WTC11 (cell line): ENCODE data around the gene ARHGAP22.

Source experiments
- AFF4 ChIP-seq: sonication (generic); formaldehyde crosslinking; IDR thresholded peaks from 2 replicates; pipeline ENCODE4 v1.8.1; 2023; ENCODE audit warnings: mild to moderate bottlenecking, missing genetic modification reagents, borderline replicate concordance
- ATF2 ChIP-seq: sonication (generic); formaldehyde crosslinking; IDR thresholded peaks from 2 replicates; pipeline ENCODE4 v1.8.1; 2022; ENCODE audit warnings: low read depth, missing genetic modification reagents, borderline replicate concordance
- CREB1 ChIP-seq: sonication (generic); formaldehyde crosslinking; IDR thresholded peaks from 2 replicates; pipeline ENCODE4 v1.8.0; 2023; ENCODE audit warnings: mild to moderate bottlenecking, missing genetic modification reagents
- CTCF ChIP-seq: fragments of 200-600 bp; IDR thresholded peaks from 2 replicates; pipeline ENCODE4 v1.8.0; 2022; ENCODE audit warnings: antibody characterized with exemption
- E2F4 ChIP-seq: sonication (generic); formaldehyde crosslinking; IDR thresholded peaks from 2 replicates; pipeline ENCODE4 v1.8.1; 2022; ENCODE audit warnings: low read depth, mild to moderate bottlenecking, moderate library complexity, missing genetic modification reagents, borderline replicate concordance
- FOXK1 ChIP-seq: sonication (generic); formaldehyde crosslinking; IDR thresholded peaks from 2 replicates; pipeline ENCODE4 v1.8.0; 2022; ENCODE audit warnings: mild to moderate bottlenecking, moderate library complexity, missing genetic modification reagents
- FOXP1 ChIP-seq: sonication (generic); formaldehyde crosslinking; IDR thresholded peaks from 2 replicates; pipeline ENCODE4 v1.8.0; 2022; ENCODE audit warnings: missing genetic modification reagents, mild to moderate bottlenecking, moderate library complexity, borderline replicate concordance
- MYBL2 ChIP-seq: sonication (generic); formaldehyde crosslinking; IDR thresholded peaks from 2 replicates; pipeline ENCODE4 v1.8.1; 2023; ENCODE audit warnings: mild to moderate bottlenecking, moderate library complexity, missing genetic modification reagents
- NR2C2 ChIP-seq: sonication (generic); formaldehyde crosslinking; IDR thresholded peaks from 2 replicates; pipeline ENCODE4 v1.8.0; 2022; ENCODE audit warnings: mild to moderate bottlenecking, missing genetic modification reagents
- PREB ChIP-seq: sonication (generic); formaldehyde crosslinking; IDR thresholded peaks from 2 replicates; pipeline ENCODE4 v1.8.1; 2022; ENCODE audit warnings: mild to moderate bottlenecking, missing genetic modification reagents, moderate library complexity, borderline replicate concordance
- USF1 ChIP-seq: sonication (generic); formaldehyde crosslinking; IDR thresholded peaks from 2 replicates; pipeline ENCODE4 v1.8.0; 2022; ENCODE audit warnings: mild to moderate bottlenecking, missing genetic modification reagents
- ZNF425 ChIP-seq: fragments of 250-450 bp; sonication (Bioruptor Pico); conservative IDR thresholded peaks from 2 replicates; pipeline ENCODE4 v1.9.0; 2021; ENCODE audit warnings: mild to moderate bottlenecking

- TF ChIP-seq FOXK1 (CRISPR knock-in tag) (no peak), CREB1 (CRISPR knock-in tag) (no peak), MYBL2 (CRISPR knock-in tag) (no peak), E2F4 (CRISPR knock-in tag) (no peak), CTCF (no peak), AFF4 (CRISPR knock-in tag) (no peak), USF1 (no peak), PREB (CRISPR knock-in tag) (no peak), ATF2 (no peak), NR2C2 (CRISPR knock-in tag) (no peak), FOXP1 (CRISPR knock-in tag) (no peak), ZNF425 (CRISPR knock-in tag) (no peak)
These were observed 5.8 kb upstream of the ARHGAP22 start for GRCh38 chr10:48610585-48611093.
